Stimulated activated CD4-positive, alpha-beta T cell treated with anti-CD3 and anti-CD28 coated beads, Interleukin-4, amount 100 ng/mL, for 4 hours (primary cell): ENCODE data around the gene PDE10A.

ENCODE experiments used
- DNase-seq, 2 experiments: peaks; one replicate each; pipeline ENCODE4 v3.0.0-alpha.2; 2020

Gene PDE10A

DNA sequence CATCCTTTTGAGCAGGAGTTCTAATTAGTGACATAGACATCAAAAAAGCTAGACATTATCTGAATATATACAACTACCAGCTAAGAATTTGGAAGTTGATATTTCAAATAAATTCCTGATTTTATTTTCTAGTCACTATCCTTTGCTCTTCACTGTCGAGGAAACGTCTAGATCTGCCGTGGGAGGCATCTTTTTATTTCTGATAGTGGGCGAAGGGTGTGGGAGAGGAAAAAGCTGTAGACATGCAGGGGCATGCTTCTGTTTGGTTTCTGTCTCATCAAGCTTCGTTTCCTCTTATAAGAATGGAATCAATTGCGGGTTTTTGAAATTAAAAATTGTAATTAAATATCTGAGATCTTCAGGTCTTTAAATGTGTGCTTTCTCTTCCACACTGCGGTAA, 337.4 kb downstream of the PDE10A start:
- DNase-seq, result no peak

DNA sequence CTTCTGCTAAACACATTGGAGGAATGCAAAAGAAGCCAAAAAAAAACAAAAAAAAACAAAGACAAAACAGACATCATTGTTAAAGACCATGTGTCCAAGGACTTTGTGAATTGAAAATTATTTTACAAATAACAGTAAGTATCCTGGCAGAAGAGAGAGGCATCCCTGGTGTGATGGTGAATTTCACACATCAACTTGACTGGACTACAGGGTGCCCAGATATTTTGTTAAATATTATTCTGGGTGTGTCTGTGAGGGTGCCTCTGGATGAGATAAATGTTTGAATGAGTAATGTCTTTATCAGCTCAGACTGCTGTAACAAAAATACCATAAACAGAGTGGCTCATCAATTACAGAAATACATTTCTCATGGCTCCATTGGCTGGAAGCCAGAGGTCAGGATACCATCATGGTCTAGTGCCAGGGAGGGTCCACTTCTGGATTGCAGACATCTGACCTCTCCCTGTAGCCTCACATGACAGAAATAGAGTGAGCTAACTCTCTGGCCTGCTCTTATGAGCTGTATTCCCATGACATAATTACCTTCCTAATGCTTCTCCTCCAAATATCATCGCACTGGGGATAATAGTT, 341.4 kb downstream of the PDE10A start:
- no peak for DNase-seq

- no peak for DNase-seq
These were observed 341.9 kb downstream of the PDE10A start for GRCh38 chr6:165321150-165321549.

- DNase-seq, result no peak
These were observed 345.3 kb downstream of the PDE10A start for GRCh38 chr6:165317723-165318122.

DNA sequence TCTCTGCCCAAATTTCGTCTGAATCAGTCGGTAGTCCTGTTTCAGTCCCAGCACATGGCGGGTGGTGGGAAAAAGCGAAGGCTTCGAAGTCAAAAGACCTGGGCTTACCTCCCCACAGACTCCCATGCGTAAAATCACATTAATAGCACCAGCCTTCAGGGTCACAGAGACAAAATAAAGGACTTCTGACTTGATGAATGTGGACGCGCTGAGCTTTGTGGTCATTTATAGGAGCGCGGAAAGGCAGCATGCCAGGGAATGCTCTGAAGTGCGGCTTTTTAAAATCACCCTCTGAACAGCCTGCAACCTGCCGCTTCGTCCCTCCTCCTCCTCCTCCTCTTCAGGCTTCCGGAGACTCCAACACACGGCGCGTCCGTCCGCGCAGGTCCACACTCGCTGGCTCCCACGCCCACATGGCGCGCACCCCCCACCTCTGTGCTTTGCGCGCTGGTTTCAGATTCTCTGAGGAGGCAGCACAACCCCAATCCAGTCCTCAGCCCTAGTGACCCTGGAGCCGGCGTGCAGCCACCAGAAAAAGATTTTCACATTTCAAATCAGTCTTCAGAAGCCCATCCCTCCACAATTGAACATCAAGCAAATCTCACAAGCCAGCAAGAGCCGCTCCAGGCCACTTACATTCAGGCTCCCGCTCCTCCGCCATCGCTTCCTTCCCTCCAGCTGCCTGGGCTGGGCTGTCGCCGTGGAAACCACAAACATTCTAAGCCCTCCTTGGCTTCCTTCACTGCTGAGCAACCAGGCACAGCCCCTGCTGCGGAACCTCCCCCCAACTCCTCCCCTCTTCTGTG, 353.9 kb downstream of the PDE10A start, which contains the start of gene C6orf118:
Gene C6orf118 (minus strand): TSS at position 680 of the 806 bp plus-strand sequence. CDS start 19 bp downstream, at position 661.
- no peak for DNase-seq

DNA sequence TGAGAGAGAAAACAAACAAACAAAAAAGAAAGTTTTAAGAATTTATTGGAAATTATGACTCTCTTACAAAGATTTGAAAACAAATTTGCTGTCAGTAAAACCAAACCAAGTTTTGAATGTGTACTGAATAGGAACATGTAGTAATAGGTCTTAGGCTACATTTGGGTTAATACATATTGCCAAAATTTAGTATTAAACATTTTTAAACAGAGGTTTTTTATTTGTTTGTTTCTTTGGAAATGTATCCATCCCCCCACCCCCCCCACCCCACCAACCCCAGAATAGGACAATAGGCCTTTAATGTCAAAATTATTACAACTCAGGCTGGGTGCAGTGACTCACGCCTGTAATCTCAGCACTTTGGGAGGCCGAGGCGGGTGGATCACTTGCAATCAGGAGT, 356.1 kb downstream of the PDE10A start:
- DNase-seq, result no peak

DNA sequence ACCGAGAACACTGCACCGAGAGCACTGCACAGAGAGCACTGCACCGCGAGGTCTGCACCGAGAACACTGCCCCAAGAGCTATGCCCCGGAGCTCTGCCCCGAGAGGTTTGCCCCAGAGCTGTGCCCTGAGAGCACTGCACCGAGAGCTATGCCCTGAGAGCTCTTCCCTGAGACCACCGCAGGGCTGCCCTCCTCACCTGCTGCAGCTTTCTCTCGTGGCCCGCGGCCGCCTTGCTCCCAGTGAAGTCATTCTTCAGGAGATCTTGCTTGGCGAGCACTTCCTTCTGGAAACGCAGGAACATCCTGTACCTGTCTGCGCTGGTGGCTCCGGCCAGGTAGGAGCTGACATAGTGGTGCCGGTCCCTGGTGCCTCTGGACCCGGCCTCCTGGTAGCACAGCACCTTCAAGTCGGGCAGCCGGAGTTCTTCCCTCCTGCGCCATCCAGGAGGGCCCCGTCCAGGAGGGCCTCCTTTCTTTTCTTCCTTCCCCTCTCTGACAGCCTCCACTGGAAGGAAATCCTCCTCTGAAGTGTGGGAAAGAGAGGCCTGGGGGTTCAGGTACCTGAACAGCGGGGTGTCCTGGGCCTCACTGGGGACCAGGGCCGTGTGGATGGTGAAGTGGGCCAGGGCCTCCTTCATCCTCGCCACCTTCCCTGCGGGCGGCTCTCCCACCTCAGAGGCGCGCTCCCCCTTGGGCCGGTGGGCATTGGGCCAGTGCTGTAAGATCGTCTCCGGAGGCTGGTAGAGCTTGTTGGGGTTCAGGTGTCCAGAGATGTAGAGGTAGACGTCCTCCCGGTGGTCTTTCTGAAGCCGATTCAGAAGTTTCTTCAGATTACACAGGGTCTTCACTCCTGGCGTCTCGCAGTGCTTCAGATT, 361.4 kb downstream of the PDE10A start:
- DNase-seq, result no peak

- no peak for DNase-seq
These were observed 362.6 kb downstream of the PDE10A start for GRCh38 chr6:165300422-165300936.

DNA sequence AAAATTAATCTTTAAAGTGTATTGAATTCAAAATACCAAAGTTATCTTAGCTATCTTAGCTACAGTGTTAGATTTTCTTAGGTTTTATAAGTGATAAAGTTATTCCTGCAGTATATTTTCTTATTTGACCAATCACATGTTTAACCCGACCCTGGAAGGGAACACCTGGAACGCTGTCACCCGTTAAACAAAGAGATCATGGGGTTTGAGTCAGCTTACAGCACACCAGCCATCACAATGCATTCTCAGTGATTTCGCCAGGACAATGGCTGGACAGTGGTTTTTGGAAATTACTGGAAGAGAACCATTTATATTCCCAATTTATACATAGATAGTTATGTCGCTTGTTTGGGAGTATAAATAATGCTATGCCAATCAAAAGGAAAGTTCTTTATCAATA, 364.2 kb downstream of the PDE10A start:
- no peak for DNase-seq

DNA sequence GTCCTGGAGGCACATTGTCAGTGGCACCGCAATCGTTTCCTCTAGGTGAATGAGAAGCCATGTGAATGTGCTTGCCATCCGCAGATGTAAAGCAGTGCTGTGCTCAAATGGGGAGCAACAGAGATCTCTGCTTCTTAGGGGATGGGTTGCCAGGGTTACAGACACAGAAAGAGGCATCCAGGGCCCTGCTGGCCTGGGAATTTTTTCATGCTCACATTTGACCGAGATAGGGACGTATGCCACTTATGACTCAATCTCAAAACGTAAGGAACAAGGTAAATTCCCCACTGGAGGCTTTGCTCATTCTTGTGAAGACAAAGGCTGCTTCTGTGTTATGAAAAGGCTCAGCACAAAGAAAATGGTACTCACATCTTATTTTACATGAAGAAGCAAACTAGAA, 364.6 kb downstream of the PDE10A start:
- no peak for DNase-seq

DNA sequence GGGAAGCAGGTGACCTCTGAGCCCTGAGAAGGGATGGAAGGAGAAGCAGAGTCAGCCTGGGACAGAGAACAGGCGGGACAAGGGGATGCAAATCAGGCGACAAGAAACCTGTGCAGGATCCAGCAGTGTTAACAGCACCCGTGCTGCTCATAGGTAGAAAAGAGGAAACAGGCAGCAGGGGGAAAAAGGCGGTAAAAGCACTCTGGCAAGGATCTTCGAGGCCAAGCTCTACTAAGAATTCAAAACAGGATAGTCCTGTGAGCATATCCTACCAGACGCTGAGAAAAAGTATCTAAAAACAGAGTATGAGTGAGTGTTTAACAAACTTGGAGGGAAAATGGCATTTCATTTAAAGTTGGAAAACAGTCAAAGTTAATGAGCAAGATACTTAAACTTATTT, 370.4 kb downstream of the PDE10A start:
- DNase-seq, result no peak
